ENCODE measurements around the gene UQCRC2.
"Not testable (repeated sequence)": the region's sequence is repeated elsewhere in the genome, so short reads cannot be mapped to it uniquely, and the experiment has no call there.

UQCRC2 gene

DNA sequence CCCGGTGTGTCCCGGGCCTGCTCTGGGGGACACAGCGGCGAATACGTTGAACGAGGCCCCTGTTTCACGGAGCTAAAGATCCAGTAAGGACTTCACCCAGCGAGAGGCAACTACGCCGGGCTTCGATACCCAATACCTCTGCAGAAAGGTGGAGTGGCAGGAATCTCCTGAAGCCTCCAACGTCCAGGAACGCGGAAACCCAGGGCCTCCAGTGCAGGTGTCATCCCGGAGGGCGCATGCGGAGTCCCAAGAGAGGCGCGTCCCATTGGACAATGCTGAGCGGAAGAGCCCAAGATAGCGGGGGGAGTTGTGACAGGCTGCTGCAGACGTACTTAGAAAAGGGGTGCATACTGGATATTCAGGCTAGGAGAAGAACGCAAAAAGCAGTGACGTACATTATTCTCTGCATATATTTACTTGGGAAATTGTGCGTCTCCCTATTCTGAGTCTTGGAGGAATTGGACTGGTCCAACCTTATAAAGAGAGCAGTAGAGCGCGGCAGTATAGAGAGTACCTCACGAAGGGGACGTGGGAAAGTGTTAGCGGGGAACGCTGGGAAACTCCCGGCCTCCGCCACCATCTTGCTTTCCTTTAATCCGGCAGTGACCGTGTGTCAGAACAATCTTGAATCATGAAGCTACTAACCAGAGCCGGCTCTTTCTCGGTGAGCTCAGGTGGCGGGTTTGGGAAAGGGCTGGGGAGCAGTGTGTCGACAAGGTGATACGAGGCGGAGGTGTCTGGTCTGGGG is at the start of gene UQCRC2:
TSS of gene UQCRC2 (plus strand) at position 569 of the 748 bp plus-strand sequence. CDS start at position 632, 63 bp downstream.
- DNase-seq, result peak; percentile 99

DNA sequence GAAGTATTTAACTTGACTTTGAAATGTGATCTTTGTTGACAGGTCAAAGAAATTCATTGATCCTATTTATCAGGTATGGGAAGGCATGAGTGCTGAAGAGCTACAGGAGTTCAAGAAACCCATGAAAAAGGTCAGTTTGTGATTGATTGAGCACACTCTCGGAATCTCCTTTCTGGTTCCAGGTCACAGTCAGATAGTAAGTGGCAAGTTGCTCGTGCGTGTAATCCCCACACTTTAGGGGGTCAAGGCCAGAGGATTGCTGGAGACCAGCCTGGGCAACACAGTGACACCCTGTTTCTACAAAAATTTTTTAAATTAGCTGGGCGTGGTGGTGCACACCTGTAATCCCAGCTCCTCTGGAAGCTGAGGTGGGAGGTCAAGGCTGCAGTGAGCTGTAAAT is 20.5 kb upstream of the UQCRC2 start:
- not testable (repeated sequence) for DNase-seq

DNA sequence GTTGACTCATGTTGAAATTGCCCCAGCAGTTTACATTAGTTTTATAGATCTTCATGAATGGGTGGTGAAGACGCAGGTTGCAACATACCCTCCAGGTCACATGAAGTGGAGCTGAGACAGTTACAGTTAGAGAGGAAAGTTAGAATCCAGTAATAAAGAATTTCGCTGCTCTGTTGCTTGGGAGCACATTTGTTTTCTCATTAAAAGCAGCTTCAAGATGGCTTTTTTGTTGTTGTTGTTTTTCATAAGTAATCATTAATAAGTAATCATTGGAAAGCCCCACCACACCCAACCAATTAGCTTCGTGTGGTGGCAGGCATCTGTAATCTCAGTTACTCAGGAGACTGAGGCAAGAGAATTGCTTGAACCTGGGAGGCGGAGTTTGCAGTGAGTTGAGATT is 19.8 kb upstream of the UQCRC2 start:
- not testable (repeated sequence) for DNase-seq

DNA sequence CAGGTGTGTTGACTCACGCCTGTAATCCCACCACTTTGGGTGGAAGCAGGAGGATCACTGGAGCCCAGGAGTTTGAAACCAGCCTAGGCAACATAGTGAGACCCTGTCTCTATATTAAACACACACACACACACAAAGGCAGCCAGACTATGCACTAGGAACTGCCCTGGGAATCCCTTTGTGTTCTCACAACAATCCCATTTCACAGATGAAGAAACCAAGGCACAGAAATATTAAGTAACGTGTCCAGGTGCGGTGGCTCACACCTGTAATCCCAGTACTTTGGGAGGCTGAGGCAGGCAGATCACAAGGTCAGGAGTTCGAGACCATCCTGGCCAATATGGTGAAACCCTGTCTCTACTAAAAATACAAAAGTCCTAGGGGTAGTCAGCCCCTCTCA is 19.4 kb upstream of the UQCRC2 start:
- DNase-seq, result not testable (repeated sequence)

DNA sequence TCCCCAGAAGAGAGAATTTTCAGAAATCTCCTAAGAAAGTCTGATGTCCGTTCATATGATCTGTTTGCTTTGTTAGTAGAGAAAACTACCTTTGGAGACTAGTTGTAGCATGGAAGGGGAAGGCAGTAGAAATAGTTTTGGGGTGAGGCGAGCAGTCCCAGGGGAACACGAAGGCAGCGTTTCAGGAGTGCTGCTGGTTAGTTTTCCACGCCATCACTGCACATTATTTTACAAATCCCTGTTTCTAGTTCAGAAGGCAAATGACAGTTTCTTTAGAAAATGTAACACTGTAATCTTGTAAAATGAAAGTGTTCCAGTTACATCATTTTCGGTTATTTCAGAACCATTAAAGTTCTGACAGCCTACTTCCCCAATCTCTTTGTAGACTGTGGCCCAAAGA is 16.9 kb upstream of the UQCRC2 start:
- DNase-seq, result not testable (repeated sequence)

DNA sequence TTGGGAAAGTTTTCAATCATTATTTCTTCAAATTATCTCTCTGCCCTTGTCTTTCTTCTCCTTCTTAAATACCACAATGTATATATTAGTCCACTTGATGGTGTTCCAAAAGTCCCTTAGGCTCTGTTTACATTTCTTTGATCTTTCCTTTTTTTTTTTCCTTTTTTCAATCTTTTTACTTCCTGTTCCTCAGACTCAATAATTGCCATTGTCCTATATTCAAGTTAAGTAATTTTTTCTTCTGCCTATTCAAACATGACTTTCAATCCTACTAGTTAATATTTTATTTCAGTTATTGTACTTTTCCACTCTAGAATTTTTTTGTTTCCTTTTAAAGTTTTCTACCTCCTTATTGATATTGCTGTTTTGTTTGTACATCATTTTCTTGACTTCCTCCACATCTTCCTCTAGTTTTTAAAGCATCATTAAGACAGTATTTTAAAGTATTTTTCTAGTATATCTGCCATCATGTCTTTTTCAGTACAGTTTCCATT is 15.8 kb upstream of the UQCRC2 start:
- DNase-seq, result no peak

DNA sequence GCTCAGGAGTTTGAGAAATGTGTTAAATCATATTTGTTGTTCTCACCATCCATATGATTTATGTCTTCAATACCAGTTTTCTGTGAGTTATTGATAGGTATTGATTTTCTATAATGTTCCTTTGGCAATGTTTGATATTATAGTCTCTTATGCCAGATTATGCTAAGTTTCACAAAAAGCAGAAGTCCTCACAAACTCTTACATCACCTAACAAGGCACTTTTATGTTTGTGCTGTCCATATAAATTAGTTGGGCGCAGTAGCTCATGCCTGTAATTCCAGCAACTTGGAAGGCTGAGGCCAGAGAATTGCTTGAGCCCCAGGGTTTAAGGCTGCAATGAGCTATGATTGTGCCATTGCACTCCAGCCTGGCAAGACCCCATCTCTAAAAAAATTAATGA is 12.6 kb upstream of the UQCRC2 start:
- DNase-seq, result no peak

DNA sequence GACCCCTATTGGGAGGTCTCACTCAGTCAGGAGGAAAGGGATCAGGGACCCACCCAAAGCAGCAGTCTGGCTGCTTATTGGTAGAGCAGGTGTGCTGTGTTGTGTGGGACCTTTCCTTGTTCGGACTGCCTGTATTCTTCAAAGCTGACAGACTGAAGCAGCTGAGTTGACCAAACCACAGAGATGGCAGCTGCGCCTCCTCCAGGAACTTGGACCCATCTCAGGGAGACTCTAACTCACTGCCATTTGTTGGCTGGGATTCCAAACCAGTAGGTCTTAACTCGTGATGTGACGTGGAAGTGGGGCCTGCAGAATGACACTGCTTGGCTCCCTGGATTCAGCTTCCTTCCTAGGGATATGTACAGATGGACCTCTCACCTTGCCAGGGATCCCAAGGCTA is 9.6 kb upstream of the UQCRC2 start:
- no peak for DNase-seq

DNA sequence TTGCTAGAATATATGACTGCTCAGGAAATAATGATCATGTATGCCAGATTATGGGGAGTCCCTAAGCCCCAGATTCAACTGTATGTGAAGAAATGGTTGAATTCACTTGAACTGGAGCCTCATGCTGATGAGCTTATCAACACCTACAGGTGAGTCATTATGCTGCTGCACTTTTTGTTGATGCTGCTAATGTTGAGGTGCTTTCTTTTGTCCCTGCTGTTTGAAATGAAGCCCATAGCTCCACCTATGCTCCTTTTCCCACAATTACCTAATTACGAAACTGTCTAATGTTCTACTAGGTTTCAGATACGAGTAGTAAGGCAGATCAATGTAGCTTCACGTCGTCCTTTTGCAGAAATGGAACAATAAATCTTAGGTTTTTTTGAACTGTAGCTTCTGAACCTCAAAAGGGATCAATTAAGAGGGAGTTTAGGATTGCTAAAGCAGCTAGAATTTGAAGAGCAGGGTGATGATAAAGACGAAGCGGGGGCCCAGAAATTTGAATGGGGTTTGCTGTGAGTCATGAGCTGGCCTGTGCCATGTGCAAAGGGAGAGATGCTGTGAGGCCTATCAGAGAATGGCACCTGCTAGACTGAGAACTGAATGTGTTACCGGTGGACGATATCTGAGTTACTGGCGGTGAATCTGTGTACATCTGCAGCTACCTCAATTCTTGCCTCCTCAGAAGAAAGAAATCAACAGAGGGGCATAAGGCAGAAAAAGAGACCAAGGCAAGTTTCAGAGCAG is 6.1 kb upstream of the UQCRC2 start:
- no peak for DNase-seq

DNA sequence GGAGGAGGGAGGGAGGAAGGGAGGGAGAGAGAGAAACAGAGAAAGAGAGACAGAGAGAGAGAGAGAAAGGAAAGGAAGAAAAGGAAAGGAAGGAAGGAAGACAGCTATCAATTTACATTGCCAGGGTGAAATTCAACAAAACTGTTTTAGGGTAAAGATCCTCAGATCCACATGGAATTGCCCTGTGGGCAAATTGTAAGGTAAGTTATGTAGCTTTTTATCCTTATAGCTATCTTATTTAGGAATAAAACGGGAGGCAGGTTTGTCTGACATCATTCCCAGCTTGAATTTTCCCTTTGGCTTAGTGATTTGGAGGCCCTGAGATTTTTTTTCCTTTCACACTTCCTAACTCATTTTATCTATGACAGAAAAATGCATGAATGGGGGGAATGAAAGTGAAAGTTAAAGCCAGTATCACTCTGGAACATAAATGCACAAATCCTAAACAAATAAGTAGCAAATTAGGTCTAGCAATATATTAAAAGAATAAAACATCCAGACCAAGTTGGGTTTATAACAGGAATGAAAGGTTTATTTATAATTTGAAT is 3.4 kb upstream of the UQCRC2 start:
- DNase-seq, result no peak

DNA sequence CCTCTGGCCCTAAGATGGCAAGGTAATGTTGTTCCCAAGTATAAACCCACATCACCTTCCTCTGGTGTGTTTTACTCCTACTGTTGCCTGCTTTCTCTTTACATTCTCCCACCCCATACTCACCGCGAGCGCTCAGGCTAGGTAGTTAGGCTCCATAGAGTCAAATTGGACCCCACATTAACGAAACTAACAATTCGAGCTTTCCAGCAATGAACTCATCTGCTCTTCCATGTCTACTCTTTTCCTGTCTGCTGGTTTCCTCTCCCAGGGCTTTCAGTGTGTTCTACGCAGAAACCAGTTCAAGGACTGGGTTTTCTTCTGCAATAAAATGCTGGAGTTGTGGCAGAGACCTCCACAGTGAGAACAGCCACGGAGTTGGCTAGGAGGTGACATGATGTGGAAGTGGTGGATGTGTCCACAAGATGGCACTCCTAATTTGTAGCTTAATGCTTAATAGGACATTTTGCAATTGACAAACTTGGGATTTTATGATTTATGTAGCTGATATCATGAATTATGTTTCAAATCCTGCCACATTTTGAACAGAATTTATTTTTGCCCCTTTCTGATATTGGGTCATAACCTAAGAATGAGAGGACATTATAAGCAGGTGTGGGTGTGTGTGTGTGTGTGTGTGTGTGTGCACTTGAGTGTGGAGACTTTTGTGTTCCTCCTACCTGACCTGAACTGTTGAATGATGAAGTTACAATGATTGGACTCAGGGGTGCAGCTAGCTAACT is 2.2 kb upstream of the UQCRC2 start:
- peak; percentile 40 for DNase-seq

DNA sequence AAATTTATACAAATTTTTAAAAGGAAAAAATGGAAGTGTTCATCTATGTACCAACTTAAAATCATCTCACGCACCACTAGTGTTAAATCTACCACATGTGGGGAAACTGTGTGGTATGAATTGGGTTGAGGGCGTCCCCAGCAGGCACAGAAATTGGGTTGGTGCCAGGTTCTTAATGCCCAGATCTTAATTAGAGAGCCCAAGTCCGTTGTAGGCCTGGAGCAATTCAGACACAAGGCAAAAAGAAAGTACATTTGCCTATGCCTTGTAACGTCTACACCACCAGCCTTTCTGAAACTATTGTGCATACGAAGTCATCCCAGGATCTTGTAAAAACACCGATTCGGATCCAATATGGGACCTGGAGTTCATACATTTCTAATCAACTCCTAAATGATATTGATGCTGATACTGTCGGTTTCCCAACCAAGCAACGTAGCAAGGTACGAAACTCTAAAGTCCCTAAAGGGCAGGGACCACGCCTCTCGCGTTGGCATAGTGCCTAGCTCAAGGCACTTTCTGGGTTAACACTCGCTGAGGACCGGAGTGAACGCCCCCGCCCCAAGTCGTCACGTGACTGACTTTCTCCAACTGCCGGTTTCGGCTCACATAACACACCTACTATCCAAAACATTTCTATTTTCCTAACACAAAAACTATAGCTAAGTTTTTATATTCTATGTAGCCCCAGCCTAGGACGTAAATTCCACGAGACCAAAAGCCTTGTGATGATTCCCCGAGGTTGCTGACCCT is 945 bp upstream of the UQCRC2 start:
- peak; percentile 76 for DNase-seq

DNA sequence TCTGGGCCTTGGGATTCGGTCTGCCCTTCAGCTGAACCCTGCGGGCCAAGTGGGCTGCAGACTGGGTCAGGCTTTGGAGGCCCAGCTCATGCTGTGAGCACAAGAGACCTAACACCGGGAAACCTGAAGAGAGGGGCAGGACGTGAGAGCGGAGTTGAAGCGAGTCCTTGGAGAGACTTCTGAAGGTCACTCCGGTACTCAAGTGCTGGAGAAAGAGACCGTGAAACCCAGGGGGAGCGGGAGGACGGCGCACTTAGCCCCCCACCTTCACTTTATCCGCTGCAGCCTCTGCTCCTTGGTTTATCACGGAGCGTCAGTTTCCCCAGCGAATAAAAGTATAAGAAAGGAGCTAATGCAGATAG is 361 bp downstream of the UQCRC2 start:
- DNase-seq, result no peak

DNA sequence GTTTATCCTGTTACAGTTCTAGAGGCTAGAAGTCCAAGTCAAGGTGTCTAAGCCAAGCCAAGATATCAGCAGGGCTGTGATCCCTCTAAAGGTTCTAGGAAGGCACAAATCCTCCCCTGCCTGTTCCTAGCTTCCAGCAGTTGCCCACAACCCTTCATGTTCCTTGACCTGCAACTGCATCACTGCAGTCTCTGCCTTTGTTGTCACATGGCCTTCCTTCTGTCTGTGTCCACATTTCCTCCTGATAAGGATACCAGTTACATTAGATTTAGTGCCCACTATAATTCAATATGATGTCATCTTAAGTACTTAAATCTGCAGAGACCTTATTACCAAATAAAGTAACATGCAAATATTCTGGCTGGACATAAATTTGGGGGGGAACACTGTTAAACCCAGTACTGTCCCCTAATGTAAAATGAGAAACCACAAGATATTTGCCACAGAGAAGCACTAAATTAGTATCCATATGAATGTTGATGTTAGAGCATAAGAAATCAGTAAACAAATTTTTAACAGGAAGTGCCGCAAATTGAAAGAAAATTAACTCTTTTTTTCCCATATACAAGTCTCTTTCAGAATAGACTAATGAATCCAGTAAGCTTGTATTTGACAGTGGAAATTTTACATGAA is 4.7 kb downstream of the UQCRC2 start:
- no peak for DNase-seq

DNA sequence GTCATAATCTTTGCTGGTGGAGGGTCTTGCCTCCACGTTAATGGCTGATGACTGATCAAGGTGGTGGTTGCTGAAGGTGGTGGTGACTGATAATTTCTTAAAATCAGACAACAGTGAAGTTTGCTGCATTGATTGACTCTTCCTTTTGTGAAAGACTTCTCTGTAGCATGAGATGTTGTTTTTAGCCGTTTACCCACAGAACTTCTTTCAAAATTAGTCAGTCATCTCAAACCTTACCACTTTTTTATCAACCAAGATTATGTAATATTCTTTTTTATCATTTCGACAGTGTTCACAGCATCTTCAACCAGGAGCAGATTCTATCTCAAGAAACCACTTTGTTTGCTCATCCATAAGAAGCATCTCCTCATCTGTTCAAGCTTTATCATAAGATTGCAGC is 5.9 kb downstream of the UQCRC2 start:
- no peak for DNase-seq

DNA sequence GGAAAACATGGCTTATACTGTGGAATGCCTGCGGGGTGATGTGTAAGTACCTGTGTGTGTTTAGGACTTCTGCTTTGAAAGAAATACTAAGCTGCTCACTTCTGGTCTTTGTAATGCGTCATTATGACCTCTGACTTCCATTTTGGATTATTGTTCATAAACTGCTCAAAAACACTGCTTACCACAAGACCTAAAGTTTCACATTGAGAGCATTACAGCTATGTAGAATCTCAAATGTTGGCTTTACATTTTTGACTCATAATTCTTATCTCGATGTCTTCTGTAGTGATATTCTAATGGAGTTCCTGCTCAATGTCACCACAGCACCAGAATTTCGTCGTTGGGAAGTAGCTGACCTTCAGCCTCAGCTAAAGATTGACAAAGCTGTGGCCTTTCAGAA is 9.3 kb downstream of the UQCRC2 start:
- DNase-seq, result no peak

DNA sequence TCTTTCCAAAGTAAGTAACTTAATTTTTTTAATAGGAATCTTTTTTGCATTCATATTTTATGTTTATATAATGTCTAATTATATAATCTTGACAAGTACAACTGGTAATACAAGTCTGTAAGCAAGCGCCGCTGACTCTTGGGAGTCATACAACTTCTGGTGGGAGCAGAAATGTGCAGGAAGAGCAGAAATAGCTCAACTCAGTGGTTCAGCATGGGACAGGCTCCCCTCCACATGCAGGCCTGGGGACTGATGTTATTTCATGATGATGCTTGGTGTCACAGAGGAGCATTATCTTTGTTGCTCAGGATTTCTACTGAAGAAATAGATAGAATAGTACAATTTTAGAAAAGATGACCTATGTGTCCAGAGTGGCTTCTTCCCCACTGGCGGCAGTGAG is 10.7 kb downstream of the UQCRC2 start:
- no peak for DNase-seq

DNA sequence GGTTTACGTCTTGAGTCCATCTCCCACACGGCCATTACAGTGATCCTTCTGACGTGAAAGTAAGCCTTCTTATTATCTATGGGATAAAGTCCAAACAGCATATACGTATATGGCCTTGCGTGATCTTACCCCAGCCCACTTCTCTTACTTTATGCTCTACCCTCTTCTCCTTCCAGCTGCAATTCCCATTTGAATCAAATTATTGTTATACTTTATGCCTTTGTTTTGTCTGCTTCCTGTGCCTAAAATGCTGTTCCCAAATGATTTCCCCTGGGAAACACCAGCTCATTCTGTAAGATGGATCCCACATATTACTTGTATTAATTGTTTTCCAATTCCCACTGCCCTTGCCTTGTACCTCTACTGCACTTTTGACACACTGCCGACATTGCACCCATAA is 11.2 kb downstream of the UQCRC2 start:
- DNase-seq, result no peak

DNA sequence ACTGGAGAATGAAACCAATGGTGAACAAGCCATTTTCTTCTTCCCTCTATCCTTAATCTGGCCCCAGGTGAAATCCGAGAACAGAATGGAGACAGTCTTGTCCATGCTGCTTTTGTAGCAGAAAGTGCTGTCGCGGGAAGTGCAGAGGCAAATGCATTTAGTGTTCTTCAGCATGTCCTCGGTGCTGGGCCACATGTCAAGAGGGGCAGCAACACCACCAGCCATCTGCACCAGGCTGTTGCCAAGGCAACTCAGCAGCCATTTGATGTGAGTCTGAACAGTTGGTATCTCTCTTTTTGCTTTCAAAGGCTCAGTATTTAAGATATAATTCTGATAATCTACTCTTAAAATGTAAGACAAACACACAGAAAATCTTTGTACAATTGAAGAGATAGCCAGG is 18.7 kb downstream of the UQCRC2 start:
- DNase-seq, result no peak

DNA sequence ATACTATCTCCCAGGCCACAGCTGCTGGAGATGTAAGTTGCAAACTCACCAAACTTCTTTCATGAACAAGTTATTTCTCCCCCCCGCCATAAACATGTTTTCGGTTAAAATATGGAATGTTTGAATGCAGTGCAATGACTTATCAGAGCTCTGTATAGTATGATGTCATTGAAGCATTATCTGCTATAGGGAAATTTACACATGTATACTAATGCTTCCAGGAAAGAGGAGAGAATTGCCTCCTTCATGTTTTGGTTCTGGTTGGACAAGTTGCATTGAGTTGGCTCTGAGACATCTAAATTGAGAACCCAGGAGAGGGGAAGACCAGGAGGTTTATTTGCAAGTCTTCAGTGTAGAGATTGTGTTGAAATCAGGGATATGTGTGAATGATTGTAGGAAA is 20.8 kb downstream of the UQCRC2 start:
- no peak for DNase-seq

DNA sequence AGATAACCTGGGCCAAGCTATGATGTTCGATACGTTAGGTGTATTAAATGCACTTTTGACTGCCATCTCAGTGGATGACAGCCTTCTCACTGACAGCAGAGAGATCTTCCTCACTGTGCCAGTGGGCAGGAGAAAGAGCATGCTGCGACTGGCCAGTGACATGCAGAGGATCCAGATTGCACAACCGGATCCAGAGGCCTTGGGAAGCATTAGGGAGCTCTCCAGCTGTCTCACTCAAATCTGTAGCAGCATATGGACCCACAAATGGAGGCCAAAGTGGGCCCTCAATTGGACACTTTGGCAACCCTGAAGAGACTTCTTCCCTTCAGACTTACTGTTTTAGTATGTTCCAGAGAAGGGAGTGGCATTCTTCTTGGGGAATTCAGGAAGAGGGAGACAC is 26.9 kb downstream of the UQCRC2 start:
- no peak for DNase-seq

DNA sequence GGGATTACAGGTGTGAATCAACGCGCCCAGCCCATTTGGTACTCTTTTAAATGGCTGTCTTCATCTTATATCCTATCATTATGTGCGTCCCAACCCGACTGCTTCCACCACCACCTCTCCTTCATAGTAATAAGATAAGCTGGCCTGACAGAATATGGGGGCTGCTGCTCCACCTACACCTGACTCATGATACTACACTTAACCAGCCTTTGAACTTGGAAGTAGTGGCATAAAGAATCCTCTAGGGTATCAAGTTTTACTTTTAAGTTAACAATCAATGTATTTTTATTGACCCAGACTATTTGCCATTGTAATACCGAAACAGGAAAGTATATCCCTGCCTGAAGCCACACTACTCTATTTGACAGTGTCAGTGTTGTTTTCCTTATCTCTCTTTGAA is 28.9 kb downstream of the UQCRC2 start:
- DNase-seq, result no peak

Data from NCI-H2171 treated with DMSO at 0.1 percent for 48 hours (cell line).